Epidermal melanocyte (primary cell): Measurements from ENCODE around the gene KMT5C.

ENCODE experiments used
- DNase-seq: peaks from one replicate; pipeline ENCODE4 v3.0.0; 2011; ENCODE audit warnings: low spot score; ENCODE audit not compliant: insufficient read length

Gene KMT5C

DNA sequence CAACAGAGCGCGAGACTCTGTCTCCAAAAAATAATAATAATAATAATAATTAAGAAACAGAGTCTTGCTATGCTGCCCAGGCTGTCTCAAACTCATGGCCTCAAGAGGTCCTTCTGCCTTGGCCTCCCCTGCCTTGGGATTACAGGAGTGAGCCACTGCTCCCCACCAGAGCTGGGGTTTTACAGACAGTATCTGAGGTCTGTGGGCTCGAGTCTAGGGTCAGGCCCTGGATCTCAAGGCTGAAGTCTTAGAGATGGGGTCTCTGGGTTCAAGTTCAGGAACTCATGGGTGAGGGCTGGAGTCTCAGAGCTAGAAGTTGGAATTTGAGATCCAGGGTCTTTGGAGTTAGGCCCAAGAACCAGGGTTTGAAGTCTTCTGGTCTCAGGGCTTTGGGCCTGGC, 27.1 kb downstream of the KMT5C start:
- DNase-seq, result no peak

GRCh38 chr19:55368106-55368505, 28.4 kb downstream of the KMT5C start:
- DNase-seq, result no peak

DNA sequence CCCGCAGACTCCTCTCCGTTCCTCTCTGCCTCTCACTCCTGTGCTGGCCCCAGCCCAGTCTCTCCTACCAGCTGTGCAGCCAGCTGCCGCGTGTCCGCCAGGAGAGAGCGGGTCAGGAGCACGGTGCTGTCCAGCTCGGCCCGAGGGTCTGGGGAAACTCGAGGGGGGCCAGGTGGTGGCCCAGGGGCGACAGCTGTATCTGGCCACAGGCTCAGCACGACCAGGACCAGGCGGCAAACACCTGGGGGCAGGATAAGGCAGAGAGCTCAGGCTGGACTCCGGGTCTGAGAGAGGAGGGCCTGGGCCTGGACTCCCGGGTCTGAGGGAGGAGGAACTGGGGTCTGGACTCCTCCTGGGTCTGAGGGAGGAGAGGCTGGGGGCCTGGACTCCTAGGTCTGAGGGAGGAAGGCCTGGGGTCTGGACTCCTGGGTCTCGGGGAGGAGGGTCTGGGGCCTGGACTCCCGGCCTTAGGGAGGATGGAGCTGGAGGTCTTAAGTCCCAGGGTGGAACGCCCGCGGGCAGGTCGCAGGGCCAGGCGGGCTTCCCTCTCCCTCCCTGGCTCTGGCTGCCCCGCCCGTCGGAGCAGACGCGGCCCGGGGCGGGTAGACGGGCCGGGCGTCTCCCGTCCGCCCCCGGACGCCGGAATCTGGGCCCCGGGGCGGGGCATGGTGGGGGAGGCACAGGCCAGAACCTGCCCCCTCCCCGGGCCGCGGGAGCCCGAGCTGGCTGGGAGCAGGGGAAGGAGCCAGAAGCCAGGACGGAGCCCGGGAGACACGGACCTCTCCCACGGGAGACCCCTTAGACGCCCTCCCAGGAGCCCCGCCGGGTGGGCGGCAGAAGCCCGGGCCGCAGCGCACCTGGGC, 29.3 kb downstream of the KMT5C start:
- no peak for DNase-seq

GRCh38 chr19:55369653-55370304, 30.1 kb downstream of the KMT5C start:
- DNase-seq, result peak; percentile 96

- no peak for DNase-seq
Measured at GRCh38 chr19:55370305-55370988, 30.8 kb downstream of the KMT5C start, which contains the start of gene IL11. TSS of gene IL11 (minus strand) at chr19:55370463. CDS start at chr19:55370310, 153 bp downstream.

DNA sequence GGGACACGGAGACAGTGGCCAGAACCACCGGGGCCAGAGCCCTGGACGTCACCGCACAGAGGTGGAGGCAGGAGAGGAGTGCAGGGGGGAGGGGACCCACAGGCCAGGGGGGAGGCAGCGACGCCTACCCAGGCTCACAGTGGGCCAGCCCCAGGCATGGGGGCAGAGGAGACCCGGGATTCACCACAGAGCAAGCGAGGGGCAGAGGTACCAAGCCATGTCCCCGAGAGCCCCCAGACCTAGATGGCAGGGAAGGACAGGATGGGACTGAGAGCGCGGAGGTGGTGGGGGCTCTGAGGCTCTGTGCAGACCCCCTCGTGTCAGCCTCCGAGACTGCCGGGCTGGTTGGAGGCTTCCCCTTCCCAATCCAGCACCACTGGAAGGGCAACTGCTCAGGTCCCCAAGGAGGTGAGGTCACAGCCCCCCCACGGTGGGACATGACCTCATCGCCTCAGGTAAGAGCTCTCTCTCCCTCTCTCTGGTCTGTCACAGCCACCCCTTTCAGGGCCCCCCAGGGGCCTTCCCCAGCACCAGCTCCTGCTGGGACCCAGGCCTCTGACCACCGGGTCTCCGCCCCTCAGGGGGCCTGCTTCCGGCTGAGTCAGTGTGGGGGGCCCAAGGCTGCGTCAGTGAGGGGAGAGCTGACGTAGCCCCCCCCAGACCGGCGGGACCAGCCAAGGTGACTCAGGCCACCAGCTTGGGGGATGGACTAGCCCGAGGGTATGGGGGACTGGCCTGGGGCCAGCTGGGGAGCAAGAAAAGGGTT, 32.8 kb downstream of the KMT5C start:
- no peak for DNase-seq

DNA sequence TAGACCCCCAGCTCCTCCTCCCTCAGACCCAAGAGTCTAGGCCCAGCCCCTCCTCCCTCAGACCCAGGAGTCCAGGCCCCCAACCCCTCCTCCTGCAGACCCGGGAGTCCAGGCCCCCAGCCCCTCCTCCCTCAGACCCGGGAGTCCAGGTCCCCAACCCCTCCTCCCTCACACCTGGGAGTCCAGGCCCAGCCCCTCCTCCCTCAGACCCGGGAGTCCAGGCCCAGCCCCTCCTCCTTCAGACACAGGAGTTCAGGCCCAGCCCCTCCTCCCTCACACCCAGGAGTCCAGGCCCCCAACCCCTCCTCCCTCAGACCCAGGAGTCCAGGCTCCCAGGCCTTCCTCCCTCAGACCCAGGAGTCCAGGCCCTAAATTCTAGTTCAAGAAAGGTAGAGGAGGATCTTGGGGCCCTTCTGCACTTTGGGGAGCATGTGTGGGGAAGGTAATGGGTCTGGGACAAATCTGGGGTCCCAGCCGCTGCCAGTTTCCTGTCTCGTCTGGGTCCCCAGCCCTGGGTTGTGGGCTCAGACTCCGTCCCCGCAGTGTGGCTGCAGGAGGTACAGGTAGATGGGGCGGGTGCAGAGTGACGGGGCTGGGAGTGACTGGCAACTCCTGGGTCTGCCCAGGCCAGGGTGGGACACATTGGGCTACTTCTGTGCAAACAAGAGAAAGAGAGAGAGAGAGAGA, 33.8 kb downstream of the KMT5C start:
- DNase-seq, result no peak

DNA sequence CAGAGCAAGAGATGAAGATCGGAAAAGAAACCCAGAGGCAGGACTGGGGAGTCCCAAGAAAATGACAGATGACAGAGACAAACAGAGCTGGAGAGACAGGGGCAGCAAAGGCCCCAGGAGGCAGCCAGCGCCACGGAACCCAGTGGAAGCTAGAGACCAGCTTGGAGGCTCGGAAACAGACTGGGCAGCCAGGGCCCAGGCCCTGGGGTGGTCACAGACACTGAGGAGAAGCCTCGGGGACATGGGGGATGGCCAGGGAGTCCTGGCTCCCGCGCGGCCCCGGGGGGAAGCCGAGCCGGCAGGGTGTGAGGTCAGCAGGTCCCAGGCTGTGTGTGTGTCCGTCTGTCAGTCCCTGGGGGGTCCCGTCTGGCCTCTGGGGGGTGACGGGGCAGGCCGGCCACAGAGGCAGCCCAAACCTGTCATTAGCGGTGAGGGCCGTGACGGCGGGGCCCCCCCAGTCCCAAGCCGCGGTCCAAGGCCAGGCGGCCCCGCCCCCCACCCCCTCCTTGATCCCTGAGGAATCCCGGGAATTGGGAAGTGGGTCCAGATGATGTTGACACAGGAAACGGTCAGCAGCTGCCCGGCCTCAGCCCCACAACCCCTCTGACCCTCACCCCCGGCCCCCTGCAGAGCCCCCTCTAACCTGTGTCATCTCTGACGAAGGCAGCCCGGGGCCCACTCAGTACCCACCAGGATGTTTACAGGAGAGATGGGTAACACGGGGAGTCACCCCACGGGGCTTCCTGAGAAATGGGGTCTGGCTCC, 34.5 kb downstream of the KMT5C start:
- DNase-seq, result no peak

DNA sequence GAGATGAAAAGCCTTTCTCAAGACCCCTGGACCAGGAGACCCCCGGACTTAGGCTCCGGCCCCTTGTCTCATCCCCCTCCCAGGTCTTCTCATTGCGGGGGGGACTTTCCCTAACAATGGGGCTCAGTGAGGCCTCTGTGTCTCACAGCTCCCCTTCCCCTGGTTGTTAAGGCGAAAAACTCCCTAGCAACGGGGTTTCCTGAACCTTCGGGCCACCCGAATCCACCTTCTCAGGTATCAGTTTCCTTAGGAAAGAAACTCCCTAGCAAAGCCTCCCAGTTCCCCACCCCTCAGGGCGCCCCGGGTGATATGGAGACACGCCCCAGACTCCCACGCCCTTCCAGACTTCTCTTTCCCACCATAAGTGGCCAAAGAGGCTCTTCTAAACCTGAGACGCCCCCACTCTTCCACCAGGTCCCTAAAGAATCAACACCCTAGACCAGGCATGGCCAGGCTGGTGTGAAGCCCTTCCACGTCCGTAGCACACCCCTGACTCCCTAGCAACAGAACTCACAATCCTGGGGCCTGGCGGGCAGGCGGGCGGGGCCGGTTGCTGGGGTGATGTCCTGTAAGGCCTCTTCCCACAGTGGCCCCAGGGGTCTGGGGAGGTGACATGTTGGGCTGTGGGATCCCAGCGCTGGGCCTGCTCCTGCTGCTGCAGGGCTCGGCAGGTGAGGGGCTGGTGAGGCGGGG, 36.7 kb downstream of the KMT5C start, which contains the start of gene TMEM190:
TSS of gene TMEM190 (plus strand) at position 586 of the 693 bp plus-strand sequence. CDS start at position 614, 28 bp downstream.
- DNase-seq, result no peak

DNA sequence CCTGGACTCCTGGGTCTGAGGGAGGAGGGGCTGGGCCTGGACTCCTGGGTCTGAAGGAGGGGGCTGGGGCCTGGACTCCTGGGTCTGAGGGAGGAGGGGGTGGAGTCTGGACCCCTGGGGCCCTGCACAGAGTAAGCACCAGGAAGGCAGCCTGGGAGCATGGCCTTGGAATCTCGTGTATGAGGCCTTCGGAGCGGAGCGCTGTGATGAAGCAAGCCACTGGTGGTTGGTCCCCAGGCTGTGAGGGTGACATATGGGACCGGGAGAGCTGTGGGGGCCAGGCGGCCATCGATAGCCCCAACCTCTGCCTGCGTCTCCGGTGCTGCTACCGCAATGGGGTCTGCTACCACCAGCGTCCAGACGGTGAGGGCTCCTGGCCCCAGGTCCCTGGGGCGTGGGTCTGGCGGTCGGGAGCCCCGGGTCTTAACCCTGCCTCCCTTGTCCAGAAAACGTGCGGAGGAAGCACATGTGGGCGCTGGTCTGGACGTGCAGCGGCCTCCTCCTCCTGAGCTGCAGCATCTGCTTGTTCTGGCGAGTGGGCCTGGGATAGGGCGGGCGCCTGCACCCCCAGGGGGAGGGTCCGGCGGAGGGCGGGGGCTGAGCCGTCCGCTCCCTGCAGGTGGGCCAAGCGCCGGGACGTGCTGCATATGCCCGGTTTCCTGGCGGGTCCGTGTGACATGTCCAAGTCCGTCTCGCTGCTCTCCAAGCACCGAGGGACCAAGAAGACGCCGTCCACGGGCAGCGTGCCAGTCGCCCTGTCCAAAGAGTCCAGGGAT, 37.9 kb downstream of the KMT5C start:
- no peak for DNase-seq

GRCh38 chr19:55379174-55379573, 39.5 kb downstream of the KMT5C start:
- no peak for DNase-seq

GRCh38 chr19:55382013-55382412, 42.3 kb downstream of the KMT5C start:
- DNase-seq, result no peak

DNA sequence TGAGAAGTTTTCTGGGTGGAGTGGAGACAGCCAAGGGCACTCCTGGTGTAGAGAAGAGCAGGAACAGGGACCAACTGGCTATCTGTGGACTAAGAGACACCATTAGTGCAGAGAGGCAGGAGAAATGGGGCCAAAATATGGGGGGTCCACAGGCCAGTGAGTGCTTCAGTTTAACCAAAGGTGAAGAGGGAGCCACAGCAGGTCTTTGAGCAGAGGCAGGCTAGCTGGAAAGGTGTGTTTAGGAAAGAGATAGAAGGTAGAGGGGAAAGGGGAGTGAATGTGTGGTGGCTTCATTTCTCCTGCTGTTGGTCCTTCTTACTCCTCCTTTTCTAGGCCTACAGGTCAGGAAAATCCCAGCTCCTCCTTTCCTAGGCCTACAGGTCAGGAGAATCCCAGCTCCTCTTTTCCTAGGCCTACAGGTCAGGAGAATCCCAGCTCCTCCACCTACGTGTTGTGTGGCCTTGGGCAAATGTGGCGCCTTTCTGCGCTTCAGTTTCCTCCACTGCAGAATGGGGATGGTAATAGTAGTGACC, 42.9 kb downstream of the KMT5C start:
- DNase-seq, result no peak

GRCh38 chr19:55383279-55384130, 43.8 kb downstream of the KMT5C start:
- peak; percentile 68 for DNase-seq

DNA sequence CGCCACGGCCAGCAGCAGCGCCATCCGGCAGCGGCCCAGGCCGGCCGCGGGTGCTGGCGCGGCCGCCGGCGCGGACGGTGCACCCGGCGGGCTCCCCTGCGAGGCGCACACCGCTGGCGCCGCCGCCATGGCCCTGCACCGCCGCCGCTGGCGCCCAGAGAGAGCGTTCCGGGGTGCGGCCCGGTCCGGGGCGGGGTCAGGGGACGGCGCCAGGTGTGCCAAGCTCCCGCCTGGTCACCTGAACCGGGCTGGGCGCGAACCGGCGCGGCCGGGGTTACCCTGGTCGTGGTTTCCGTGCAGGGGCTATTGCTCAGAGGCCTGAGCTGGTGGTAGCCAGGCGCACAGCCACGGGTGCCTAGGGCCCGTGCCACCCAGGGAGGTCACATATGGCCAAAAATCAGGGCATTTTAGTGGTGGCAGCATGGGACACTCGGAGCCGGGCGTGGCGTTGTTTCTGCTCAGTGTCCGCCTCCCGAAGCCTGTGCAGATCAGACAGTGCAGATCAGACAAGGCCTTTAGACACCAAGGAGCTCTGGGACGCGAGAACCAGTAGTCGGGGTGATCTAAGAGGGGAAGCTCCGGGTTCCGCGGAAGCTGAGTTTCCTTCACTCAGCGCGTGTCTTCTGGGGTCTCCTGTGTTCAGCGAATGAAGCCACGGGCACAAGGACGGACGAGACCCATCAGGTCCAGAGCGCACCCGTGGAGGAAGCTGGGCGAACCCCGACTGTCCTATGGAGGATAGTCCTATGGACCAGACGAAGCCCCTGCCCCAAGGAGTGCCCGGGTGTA, 44.6 kb downstream of the KMT5C start, which contains the start of gene TMEM238:
TSS of gene TMEM238 (minus strand) at position 162 of the 789 bp plus-strand sequence. CDS start at position 129, 33 bp downstream.
- no peak for DNase-seq
